ENCODE measurements around the gene C5orf47.

GRCh38 chr5:174010365-174010764 lies 21.4 kb downstream of the C5orf47 start:
- TF ChIP-seq CTCF (conservative IDR thresholded peaks at IDR 0.05; ENCODE audit: low read depth, low read length) (no peak), POLR2A (IDR thresholded peaks at IDR 0.05; ENCODE audit: low read depth, low read length) (no peak), FOS (IDR thresholded peaks at IDR 0.05; ENCODE audit: low read depth, low read length) (no peak), NFE2L2 (IDR thresholded peaks at IDR 0.05; ENCODE audit: low read depth, low read length) (no peak), BHLHE40 (IDR thresholded peaks at IDR 0.05; ENCODE audit: low read depth, low read length) (no peak), RAD21 (IDR thresholded peaks at IDR 0.05; ENCODE audit: low read length) (no peak), USF2 (IDR thresholded peaks at IDR 0.05; ENCODE audit: low read depth, low read length) (no peak), ELK1 (IDR thresholded peaks at IDR 0.05; ENCODE audit: borderline replicate concordance, low read depth, low read length) (no peak), MAFK (IDR thresholded peaks at IDR 0.05; ENCODE audit: low read depth, low read length) (no peak)

All from IMR-90 (cell line).